Neural crest cell (in vitro differentiated cells): ENCODE data around the gene ARHGAP15. TPM values are rescaled to one million over a fixed set of nuclear protein-coding genes. Genes with fewer than 3 reads are reported as not detected.

Source experiments
- DNase-seq: peaks from one replicate; pipeline ENCODE4 v3.0.0; 2021; ENCODE audit warnings: low read depth, mixed read lengths, low spot score
- H3K27ac Mint-ChIP-seq: one replicate; pipeline ENCODE4 v1.8.0; 2021; ENCODE audit warnings: mild to moderate bottlenecking, mixed read lengths; ENCODE audit not compliant: unreplicated experiment
- H3K27me3 Mint-ChIP-seq: 2 replicates; pipeline ENCODE4 v1.8.0; 2021; ENCODE audit warnings: low read depth, mild to moderate bottlenecking, mixed read lengths
- H3K36me3 Mint-ChIP-seq: 2 replicates; pipeline ENCODE4 v1.8.0; 2021; ENCODE audit warnings: low read depth, mild to moderate bottlenecking, mixed read lengths
- H3K4me1 Mint-ChIP-seq: 2 replicates; pipeline ENCODE4 v1.8.0; 2021; ENCODE audit warnings: mixed read lengths
- H3K4me3 Mint-ChIP-seq: one replicate; pipeline ENCODE4 v1.8.0; 2021; ENCODE audit warnings: mild to moderate bottlenecking, mixed read lengths
- H3K9me3 Mint-ChIP-seq: 2 replicates; pipeline ENCODE4 v1.8.0; 2021; ENCODE audit warnings: mixed read lengths
- total RNA-seq: library from RNA; stranded (reverse); gene quantifications from 2 replicates; pipeline ENCODE4 v1.2.1, GENCODE V29; 2021
- TF ChIP-seq, protein P1 (sequence below): fragments of 200-600 bp; sonication (generic); conservative IDR thresholded peaks from 2 replicates; pipeline ENCODE4 v1.5.0; 2021; ENCODE audit warnings: antibody characterized with exemption, mild to moderate bottlenecking

The ARHGAP15 gene
- total RNA-seq, 1 donor from 2014 or later: 2.8 TPM

DNA sequence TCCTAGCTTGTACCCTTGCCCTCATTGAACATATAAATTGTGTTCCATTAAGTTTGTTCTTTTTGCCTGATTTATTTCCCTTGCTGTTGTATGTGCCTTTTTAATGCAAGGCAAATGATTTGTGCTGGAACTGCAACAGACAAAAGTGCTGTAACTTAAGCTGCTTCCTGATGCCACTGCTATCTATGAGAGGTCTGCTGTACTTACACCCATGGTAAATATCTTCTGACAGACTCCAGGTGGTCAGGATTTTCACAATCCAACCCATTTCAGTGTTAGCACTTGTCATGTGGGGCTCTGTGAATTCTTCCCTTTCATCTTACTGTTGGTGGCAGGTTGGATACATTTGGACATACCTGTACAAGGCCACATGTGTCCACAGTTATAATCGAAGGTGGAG lies 63.5 kb downstream of the ARHGAP15 start:
- Mint-ChIP-seq H3K9me3 (no peaks in the 10 kb centered on the region), H3K27me3 (no peaks in the 10 kb centered on the region), H3K36me3 (no peaks in the 10 kb centered on the region), H3K4me1 (no peaks in the 10 kb centered on the region), H3K27ac (no peak overlapping the region), H3K4me3 (no peak overlapping the region)
- TF ChIP-seq, protein P1, sequence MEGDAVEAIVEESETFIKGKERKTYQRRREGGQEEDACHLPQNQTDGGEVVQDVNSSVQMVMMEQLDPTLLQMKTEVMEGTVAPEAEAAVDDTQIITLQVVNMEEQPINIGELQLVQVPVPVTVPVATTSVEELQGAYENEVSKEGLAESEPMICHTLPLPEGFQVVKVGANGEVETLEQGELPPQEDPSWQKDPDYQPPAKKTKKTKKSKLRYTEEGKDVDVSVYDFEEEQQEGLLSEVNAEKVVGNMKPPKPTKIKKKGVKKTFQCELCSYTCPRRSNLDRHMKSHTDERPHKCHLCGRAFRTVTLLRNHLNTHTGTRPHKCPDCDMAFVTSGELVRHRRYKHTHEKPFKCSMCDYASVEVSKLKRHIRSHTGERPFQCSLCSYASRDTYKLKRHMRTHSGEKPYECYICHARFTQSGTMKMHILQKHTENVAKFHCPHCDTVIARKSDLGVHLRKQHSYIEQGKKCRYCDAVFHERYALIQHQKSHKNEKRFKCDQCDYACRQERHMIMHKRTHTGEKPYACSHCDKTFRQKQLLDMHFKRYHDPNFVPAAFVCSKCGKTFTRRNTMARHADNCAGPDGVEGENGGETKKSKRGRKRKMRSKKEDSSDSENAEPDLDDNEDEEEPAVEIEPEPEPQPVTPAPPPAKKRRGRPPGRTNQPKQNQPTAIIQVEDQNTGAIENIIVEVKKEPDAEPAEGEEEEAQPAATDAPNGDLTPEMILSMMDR: no peak
- no peak for DNase-seq

DNA sequence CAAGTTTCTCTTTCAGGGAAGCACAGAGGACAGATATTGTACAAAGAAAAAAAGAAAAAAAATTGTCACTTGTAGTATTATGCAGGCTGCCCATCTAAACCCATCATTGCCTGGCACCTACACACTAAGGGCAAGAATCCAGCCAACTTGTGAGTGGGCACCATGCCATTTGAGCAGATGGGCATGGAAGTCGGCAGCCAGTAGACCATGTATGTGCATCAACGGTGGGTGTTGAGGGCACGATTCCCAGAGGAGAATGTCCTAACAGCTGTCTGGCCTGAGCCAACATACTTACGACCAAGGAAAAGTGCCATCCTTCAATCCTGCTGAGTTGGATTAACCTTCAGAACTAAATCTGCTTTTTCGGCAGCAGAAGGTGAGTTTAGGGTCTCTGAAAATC lies 63.9 kb downstream of the ARHGAP15 start:
- DNase-seq: no peak
- Mint-ChIP-seq H3K4me1 (no peaks in the 10 kb centered on the region), H3K9me3 (no peaks in the 10 kb centered on the region), H3K36me3 (no peaks in the 10 kb centered on the region), H3K4me3 (no peak overlapping the region), H3K27me3 (no peaks in the 10 kb centered on the region), H3K27ac (no peak overlapping the region)
- TF ChIP-seq, protein P1: no peak

DNA sequence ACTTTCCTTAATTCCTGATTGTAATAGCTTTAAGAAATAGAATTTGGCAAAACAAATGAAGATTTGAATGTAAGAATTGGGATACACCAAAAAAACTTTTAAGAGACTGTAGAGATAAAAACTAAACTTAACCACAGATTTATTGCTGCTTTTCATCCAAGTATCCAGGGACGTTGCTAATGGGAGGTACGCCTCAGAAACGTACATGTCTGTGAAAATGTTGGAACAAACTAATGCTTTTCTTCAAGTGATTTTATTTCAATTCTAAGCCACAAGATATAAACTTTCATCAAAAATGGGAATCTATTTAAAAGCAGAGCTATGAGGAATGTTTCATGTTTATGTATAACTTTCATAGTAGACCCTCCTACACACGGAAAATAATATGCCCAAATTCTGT lies 66.3 kb downstream of the ARHGAP15 start:
- DNase-seq: no peak
- Mint-ChIP-seq H3K9me3 (no peaks in the 10 kb centered on the region), H3K4me3 (no peak overlapping the region), H3K4me1 (no peaks in the 10 kb centered on the region), H3K27me3 (no peaks in the 10 kb centered on the region), H3K27ac (no peak overlapping the region), H3K36me3 (no peaks in the 10 kb centered on the region)
- TF ChIP-seq, protein P1: no peak

DNA sequence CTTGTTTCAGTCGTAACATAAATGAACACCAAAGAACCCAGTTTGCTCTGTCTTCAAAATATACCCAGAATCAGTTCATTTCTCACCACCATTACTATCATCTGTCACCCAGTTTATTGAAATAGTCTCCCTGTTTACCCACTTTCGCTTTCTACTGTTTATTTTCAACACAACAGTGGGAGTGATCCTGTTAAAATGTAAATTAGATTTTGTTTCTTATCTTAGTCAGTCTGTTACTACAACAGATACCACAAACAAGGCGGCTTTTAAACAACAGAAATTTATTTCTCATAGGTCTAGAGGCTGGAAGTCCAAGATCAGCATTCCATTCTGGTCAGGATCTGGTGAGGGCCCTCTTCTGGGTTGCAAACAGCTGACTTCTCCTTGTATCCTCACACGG lies 74.8 kb downstream of the ARHGAP15 start:
- Mint-ChIP-seq H3K27me3 (no peaks in the 10 kb centered on the region), H3K4me3 (no peak overlapping the region), H3K9me3 (peaks cover 8% of the 10 kb centered on the region), H3K36me3 (no peaks in the 10 kb centered on the region), H3K27ac (no peak overlapping the region), H3K4me1 (no peaks in the 10 kb centered on the region)
- TF ChIP-seq, protein P1: no peak
- no peak for DNase-seq

DNA sequence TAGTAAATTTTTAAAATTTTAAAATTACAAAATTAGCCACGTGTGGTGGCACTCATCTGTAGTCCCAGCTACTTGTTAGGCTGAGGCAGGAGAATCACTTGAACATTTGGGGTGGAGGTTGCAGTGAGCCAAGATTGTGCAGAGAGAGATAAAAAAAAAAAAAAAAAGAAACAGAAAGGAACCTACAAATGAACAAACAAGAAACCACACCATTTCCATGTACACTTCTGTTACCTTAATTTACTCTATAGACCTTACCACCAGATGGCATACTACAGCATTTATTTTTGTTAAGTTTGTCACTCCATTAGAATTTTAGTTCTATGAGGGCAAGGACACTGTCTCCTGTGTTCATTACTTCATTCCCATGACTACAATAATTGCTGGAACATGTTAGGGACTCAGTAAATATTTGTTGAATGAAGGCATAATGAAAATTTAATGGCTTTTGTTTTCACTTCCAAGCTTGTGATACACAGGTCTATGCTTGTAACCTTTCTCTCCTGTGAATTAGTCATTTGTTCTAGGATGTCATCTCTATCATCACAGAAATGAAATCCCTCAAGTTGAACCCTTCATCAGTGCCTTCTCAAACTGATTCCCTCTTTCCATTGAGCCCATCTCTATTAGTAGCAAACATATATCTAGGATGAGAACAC lies 76.0 kb downstream of the ARHGAP15 start:
- Mint-ChIP-seq H3K27me3 (no peaks in the 10 kb centered on the region), H3K27ac (no peak overlapping the region), H3K4me3 (no peak overlapping the region), H3K9me3 (peaks cover 8% of the 10 kb centered on the region), H3K36me3 (no peaks in the 10 kb centered on the region), H3K4me1 (peaks cover 5% of the 10 kb centered on the region)
- TF ChIP-seq, protein P1: peak; percentile 60
- no peak for DNase-seq
